ENCODE measurements around the gene RABGGTA. TPM values are rescaled to one million over a fixed set of nuclear protein-coding genes. Genes with fewer than 3 reads are reported as not detected.

Gene RABGGTA
- total RNA-seq, 1 donor from 2014 or later: 19.5 TPM

DNA sequence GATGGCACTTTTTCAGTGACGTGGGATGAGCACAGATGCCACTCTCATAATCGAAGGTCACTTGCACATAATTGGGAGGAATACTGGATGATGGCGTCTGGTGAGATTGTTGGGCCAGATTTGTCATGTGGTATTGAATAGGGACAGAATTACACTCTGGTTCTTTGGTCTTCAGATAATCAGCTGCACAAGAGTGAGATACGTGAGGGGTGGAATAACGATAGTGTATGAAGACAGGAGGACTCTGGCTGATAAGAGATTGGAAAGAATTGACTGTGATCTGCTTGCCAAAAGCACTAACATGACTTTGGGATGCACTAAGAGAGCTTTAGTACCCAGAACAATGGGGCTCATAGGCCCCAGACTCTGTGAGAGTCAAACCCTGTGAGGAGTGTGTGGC, 7.0 kb upstream of the RABGGTA start:
- no peak for DNase-seq

DNA sequence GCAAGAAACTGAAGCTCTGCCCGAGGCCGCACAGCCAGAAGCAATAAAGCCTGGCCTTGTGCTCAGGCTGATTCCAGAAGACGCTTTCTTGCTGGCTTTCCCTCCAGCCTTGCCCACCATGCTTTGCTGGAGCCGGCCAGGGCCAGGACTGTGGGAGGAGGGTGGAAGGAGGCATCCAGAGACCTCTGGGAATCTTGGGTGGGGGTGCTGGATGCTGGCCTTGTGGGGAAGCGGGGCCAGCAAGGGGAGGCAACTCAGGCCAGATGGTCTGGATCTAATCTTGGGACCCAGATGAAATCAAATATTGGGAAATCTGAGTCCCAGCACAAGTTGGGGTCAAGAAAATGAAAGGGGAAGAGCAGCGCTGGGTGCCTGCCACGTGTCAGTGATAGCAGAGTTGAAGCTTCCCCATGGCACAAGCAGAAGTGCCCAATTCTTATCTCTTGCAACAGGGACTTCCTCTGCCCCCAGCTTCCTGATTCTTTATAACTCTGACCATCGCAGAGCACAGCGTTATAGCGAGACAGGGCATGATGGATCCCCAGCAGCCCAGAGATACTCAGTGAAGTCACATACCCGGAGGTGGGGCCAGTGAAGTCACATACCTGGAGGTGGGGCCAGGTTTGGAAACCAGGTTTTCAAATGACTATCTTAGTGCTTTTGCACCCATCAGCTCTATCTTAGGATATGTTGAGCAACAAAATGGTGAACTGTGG, 6.4 kb upstream of the RABGGTA start:
- no peak for DNase-seq

DNA sequence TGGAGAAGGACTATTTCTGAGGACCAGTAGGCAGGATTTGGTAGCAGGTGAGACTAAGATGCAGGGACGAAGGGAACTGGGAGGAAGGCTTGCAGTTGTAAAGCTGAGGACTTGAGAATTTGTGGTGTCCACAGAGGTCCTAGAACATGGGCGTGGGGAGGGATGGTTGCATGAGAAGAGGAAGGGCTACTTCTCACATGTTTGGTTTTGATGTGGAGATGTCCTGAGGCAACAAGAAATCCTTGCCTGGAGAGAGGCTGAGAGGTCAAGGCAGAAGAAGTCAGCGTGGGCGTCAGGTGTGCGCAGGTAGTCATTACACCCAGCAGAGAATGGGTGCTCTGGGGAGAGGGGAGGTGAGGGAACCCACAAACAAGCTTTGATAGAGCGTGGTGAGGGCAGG, 5.7 kb upstream of the RABGGTA start:
- no peak for DNase-seq

DNA sequence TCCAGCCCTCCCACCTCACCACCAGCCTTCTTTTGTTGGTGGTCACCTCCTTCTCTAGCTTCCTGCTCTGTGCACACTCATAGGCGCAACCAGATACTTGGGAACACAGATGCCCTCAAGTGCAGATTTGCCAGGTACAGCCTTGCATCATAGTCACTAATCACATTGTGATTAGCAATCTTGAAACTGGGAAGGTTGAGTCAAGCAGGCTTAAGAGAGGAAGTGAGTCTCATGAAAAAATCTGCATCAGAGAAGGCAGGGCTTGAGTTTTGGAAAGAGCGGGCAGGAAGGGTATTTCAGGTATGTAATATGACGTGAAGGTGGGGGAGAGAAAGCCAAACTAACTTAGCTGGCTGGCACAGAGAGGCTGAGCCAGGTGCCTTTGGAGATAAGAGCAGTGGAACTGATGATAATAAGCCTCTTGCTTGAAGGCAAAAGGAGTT, 2.7 kb upstream of the RABGGTA start:
- DNase-seq: no peak

DNA sequence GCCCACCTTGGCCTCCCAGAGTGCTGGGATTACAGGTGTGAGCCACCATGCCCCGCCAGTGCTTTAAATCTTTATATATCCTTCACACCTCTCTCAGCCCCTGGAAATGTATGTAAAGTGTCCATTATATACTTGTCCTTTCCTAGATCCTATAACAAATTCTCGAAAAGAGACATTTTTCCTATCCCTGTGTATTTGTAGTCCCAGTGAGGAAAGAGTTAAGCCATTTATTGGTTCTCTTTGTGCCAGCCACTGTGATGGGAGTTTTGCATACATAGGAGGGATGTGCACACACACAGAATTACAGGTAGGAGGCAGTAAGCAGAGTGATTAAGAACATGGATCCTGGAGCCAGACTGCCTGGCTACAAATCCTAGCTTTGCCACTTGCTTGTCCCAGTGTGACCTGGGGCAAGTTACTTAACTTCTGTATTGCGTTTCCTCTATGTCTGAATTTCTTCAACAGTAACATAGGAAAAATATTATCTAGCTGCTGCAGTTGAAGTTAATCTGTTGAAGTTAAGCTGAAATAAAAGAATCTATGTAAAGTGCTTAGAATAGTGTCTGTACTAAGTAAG, 2.1 kb upstream of the RABGGTA start:
- no peak for DNase-seq

DNA sequence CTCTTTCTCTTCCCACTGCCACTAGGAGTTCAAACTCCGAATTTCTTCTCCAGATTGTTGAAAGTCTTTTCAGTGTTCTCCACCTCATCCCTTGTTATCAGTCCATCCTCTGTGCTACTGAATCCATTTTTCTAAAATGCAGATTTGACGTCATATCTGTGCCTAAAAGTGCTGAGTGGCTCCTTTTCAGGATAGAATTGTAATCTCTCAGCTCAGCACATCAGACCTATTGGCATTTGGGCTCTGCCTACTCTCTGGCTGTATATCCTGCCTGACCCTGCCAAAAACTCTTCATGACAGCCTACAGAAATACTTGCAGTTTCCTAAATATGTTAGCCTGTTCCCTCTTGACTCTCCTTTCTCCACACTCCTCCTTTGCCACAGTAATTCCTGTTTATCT, 1.1 kb upstream of the RABGGTA start:
- DNase-seq: no peak

DNA sequence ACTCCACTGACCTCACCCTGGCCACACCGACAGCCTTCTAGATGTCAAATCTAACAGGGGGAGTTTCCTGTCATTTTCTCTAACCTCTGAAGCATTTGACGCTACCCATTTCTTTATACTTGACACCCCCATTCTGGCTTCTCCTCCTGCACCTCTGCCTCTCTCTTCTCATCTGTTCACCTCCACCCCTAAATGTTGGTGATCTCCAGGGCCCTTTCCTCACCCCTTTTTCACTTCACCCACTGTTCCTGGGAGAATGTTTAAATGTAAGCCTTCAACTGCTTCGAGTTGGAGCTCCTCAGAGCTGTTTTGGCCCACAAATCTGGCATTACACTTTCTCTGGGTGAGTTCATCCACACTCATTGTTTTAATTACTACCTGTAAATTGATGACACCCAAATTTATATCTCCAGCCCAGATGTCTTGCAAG, 452 bp upstream of the RABGGTA start:
- DNase-seq: no peak

DNA sequence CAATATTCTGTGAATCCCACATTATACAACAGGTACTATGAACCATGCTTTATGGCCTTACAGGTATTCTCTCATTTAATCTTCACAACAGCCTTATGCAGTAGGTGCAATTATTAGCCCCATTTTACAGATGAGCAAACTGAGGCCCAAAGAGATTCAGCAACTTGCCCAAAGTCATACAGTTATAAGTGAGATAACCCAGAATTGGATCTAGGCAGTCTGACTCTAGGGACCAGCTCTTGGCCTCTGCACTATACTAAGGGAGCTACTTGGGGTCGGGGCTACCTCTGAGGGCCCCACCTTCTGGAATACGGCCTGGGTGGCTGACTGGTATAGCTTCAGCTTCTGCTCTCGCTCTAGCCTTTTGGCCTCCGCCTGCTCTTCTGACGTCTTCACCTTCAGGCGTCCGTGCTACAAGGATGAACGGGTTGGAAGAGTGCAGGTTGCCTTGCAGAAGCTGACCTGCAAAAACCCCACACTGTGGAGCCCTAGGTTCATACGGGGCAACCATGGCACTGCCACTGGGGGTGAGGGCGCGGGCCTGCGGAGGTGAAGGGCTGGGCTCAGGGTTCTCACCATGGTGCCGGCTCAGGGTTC, 762 bp downstream of the RABGGTA start:
- no peak for DNase-seq

DNA sequence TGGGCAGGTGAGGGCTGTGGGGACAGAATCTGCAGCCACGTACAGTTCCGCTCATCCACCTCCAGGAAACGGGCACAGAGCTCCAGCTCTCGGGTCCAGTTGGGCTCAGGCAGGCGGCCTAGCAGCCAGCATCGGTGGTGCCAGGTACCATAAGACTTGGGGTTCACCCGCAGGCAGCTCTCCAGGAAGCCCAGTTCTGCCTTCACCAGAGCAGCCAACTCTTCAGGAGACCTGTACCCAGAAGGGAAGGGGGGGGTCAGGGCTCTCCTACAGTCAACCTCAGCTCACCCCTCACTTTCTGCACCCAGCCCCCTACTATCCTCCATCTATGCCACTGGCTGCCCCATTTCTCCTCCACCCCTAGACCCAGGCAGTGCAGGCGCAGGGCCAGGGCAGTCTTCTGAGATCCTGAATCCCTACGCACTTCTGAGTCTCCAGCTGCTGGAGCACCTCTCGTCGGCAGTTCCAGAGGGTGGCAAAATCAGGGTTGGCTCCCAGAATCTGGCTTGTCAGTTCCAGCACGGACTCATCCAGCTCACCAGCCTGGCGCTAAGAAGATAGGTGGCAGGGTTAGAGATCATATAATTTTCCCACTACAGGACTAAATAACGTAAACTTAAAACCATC, 1.4 kb downstream of the RABGGTA start:
- DNase-seq: no peak

DNA sequence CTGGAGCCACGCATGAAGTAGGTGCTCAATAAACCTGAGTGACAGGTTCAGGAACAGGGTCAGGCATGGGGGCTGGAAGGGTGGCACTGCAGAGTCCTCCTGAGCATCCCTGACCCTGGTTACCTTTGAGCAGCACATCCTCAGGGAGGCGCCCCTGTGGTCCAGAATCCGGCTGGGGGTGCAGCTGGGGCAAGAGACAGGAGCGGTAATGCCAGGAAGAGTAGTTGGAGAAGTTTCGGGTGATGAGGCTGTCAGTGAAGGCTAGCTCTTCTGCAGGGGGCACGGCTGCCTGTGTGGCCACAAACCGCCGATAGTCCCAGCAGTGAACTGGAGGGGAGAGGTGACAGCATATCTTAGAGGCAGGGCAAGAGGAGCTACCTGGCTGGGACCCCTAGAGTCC, 2.0 kb downstream of the RABGGTA start:
- DNase-seq: no peak

DNA sequence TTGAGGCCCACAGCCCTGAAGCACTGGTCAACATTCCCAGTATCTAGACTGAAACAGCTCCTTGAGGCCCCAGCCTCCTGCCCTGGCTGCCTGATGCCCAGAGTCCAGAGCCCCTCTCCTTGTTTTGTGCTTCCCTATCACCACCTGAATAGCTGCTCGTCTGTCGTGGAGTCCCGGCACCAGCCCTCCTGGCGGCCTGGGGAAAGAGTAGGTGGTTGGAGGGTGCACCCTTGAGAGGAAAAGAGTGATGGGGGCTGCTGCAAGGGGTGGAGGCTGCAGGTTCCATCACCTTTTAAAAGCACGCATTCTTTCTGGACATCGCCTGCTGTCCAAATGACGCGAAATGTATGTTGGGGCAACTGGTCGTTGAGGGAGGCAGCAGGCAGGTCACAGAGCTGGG, 3.2 kb downstream of the RABGGTA start:
- DNase-seq: no peak

DNA sequence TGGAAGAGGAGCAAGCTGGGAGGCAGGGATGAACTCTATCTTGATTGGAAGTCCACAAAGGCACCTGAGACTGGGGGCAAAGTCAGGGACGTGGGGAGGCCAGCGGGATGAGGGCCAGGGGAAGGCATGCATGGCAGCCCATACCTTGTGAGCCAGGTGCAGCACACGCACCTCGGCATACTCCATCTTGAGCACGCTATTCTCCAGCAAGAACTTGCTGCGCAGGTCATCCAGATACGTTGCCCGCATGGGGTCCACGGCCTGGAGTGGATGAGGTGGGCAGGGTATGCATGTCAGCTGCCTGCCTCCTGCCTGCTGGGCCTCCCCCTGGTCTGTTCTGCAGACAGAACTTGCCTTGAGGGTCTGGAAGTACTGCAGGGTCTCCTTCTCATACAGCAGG, 3.9 kb downstream of the RABGGTA start:
- no peak for DNase-seq

DNA sequence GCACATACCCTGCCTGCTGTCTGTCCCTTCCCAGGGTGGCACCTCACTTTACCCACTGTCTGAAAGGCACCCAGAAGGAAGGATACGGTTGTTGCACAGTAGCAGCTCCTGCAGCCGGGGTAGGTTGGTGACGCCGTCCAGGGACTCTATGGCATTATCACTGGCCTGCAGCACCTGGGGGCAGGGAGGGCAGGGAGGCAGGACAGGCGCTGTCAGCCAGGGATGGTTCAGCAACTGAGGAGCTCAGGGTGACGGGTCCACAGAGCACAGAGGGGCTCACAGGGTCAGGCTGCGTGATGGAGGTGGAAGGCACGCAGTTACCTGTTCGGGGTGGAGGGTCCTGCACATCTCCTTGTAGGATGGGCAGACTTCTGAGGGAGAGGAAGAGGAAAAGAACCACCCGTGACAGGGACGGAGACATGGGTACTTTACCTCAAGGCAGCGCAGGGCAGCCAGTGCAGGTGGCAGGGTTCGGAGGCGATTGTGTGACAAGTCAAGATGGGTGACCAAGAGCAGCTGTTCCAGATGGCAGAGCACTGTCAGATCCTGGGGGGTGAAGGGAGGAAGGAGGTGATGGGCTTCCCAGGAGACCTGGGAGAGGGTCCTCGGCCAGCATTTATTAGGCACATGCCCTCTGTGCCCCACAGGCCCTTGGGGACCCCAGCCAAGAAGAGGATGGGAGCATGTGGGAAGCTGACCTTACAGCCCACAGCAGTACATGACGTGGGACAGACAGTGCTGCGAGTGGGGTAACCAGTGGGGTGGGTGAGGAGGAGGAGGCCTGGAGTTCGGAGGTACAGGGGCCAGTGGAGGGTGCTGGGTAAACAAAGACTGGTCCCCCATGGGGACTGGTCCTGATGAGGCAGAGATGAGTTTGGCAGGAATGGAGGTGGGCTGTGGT, 4.8 kb downstream of the RABGGTA start:
- DNase-seq: no peak

DNA sequence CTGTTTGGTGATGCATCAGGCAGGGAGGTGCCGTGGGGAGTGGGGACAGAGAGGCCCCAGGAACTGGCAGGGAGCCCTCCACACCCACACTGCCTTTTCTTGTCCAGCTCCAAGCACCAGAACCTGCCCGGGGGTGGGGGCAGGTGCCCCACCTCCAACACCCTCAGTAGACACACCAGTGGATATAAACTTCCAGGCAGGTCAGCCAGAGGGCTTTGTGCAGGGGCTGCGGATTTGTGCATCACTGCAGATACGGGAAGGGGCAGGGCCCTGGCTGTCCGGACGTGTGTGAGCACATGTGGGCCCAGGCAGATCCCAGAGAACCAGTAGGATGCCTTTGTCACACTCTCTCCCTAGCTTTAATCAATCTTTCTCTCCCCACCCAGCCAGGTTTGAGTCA, 7.1 kb downstream of the RABGGTA start:
- no peak for DNase-seq

DNA sequence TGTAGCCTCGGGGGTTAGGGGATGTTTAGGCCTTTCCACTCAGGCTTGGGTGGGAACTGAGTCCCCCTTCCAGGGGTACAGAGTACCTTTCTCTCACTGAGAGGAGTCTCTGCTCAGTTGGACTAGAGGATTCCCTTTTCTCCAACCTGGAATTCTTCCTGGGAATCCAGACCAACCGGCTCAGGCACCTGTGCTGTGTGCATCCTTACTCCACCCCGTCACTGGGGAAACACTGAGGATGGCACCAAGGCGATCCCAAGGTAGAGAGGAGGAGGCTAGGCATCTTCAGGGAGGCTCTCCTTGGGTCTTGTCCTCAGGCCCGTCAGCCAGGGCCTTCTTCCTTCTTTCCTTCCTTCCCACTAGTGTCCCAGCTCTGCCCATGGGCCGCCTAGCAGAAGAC, 7.5 kb downstream of the RABGGTA start:
- no peak for DNase-seq

DNA sequence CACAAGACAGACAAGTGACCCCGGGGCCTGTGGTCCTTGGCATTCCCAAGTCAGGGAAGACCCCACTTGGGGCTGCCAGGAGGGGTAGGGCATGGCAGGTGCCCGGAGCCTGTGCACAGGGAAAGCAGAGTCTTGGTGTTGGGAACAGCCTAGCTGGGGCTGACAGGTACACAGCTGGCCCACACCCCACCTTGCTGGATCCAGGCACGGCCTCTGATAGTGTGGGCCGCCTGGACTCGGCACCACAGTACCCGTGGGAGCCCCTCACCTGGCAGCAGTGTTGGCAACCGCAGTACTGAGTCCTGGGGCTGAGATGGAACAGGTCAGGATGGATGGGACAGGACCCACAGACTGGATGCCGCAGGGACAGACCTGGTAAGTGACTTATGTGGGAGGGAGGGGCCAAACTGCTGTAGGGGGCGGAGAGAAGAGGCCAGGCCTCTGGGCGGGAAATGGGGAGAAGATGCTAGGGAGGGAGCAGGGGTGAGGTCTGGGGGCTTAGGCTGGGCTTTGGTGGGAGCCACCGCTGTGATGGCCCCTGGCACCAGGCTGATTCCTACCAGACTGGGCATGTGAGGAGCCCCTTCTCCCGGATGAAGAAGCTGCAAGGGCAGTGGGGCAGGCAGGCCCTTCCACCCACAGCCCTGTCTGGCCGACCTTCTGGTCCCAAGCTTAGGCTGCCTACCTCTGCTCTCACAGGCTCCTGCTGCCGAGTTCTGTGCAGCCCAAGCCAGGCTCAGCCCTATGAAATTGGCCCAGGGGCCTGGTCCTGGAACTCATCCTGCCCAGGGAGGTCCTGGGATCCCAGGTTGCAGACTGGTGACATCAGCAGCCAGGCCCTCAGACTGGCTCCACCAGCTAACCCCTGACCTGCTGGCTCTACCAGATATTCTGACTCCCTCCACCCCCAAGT, 8.3 kb downstream of the RABGGTA start, which contains the start of gene TGM1:
Gene TGM1 (minus strand): TSS at position 357 of the 913 bp plus-strand sequence. CDS start 825 bp downstream, outside the sequence.
- DNase-seq: no peak

DNA sequence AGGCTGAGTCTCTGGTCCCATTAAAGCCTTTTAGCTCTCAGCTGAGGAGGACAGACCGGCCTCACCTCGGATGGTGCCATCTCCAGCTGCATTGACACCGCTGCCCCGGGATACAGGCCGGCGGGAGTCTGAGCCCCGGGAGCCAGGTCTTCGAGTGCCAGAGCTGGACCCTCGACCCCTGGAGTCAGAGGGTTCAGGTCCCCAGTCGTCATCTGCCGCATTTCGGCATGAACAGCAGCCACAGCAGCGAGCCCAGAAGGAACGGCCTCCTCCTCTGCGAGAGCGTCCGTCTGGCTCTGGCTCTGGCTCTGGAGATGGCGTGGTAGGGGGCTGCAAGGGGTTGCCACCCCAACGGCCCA, 9.4 kb downstream of the RABGGTA start:
- no peak for DNase-seq

DNA sequence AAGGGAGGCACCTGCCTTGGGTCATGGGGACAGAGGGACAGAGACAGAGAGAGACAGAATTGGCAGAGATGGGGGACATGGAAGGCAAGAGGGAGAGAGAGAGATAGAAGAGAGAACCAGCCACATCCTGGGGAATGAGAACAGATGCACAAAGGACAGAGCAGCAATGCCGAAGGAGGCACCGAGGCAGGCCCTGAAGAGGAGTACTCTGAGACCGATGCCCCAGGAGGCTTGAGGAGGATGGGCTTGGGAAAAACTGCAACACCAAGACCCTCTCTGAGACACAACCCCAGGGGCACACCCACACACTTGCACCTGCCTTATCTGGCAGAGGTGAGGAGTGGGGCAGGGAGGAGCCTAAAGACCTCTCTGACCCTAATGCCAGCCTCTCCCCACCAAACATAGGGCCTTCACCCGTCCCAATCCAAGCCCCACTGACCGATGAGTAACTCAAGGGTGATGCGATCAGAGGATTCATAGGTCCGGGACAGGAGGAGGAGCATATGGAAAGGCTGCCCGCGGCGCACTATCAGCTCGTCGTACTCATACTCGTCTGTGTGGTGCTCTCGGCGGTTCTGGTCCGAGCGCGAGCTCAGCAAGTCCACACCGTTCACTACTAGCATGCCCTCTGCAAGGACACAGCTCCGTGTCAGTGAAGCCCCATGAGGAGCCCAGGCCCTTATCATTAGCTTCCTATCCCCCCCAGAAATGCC, 10.0 kb downstream of the RABGGTA start:
- no peak for DNase-seq

DNA sequence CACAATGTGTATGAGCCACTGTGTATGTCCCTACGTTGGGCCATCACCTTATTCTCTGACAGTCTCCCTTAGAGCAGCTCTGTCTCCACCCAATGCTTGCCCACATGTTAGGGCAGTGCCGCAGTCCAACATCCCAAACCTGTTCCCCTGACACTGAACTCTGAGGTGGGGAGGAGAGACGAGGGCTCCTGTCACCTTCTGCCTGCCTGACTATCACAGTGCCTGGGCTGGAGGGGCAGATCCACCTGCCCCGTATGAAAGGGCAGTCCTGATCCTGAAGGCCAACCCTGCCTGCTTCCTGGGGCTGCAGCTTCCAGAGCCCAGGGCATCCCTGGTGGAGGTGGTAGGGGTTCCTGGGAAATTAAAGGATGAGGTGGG, 10.6 kb downstream of the RABGGTA start:
- no peak for DNase-seq

DNA sequence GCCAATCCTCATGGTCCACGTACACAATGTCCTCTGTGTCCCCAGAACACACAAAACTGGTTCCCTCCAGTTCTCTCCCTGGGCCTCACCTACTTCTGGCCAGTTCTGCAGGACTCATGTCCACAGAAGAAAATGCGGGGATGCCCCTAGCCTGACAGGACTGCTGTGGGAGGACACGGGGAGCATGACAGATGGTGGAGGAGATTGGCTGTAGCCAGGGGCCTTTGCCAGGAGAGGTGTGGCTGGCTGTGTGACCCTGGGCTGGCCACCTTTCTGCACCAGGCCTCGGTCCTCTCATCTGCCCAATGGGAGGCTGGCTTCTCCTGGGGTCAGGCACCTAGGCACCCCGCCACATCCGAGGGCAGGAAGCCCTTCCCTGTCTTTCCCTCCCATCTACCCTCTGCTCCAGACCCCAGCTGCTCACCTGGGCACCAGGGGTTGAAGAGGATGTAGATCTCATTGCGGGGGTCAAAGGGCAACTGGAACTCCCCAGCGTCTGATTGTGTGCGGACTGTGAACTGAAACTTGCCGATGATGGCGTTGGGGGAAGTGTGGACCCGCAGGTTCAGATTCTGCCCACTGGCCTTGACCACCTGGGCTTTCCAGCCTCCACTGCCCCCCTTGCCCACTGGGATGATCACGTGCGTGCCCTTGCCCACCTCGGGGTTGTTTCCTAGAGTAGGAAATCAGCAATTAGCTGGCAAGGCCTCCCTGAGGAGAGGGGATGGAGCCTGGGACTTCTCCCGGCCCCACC, 11.2 kb downstream of the RABGGTA start:
- no peak for DNase-seq

All from occipital lobe (tissue), 2 donors.